ENCODE data around the gene TTLL8.

TTLL8 gene

DNA sequence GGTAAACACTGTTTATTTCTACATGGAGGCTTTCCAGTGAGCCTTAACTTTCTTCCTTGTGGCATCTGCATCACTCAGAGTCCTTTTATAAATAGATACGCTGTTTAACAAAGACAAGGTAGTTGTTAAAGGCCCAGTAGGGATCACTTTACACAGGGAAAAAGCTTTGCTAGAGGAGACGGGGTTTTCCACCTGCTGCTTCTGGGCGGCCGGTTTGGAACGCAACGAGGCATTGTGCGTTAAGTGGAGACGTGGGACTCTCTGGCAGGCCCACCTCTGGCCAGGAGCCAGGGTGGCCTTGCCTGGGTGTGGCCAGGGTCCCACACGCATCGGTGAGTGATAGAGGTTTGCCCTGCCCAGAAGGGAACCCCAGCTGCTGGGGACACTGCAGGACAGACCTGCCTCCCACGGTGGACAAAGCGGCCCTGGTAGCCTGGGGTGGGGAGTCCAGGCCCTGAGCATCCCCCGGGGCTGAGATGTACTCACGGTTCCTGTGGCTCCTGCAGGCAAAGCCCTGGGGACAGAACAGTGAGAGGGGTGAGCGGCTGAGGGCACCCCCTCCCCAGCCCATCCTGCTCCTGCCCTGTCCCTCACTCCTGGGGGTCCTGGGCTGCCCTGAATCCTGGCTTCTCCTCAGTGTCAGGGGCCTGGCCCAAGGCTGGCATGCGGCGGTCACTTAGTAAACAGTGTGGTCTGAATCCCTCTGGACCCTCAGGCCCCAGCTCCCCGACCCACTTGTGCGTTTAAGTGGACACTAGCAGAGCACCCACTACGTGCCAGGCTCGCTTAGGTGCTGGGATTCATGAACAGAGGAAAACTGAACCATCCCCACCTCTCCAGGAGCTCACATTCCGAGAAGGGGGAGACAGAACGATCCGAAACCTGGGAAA, 49.7 kb downstream of the TTLL8 start:
- no peak overlapping the region for H3K4me3 ChIP-seq (ENCODE audit: low read length in 2 of 2)
- no peak overlapping the region for H3K27ac ChIP-seq (ENCODE audit: low read length)
- no peaks in the 10 kb centered on the region for H3K9me3 ChIP-seq (ENCODE audit: control insufficient read depth in 2 of 2, low read length in 2 of 2)
- no peak overlapping the region for H3K9ac ChIP-seq (ENCODE audit: low read length in 2 of 2)
- H3K36me3 ChIP-seq (ENCODE audit: control insufficient read depth in 2 of 2, insufficient read depth in 2 of 2, low read length in 2 of 2) = no peaks in the 10 kb centered on the region
- H3K4me1 ChIP-seq (ENCODE audit: control insufficient read depth, insufficient read depth, low read length) = peaks cover 2% of the 10 kb centered on the region
- H3K27me3 ChIP-seq (ENCODE audit: control insufficient read depth in 1 of 2, insufficient read depth in 2 of 2, low read length in 2 of 2) = peaks cover 22 to 35% of the 10 kb centered on the region in 2 donors

DNA sequence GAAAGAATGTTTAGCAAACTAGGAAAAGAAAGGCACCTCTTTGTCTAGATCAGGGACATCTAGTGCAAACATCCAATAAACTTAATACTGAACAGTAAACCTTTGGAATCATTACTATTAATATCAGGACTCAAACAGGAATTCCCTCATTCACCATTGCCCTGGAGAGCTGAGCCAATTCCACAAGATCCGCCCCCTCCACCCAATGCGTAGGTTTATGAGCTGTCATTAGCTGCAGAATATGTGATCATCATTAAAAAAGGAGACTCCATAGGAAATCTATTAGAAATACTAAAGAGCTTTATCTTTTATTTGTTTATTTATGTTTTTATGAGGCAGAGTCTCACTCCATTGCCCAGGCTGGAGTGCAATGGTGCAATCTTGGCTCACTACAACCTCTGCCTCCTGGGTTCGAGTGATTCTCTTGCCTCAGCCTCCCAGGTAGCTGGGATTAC, 51.0 kb downstream of the TTLL8 start:
- H3K4me1 ChIP-seq (ENCODE audit: control insufficient read depth, insufficient read depth, low read length) = peaks cover 2% of the 10 kb centered on the region
- H3K4me3 ChIP-seq (ENCODE audit: low read length in 2 of 2) = no peak overlapping the region
- H3K36me3 ChIP-seq (ENCODE audit: control insufficient read depth in 2 of 2, insufficient read depth in 2 of 2, low read length in 2 of 2) = no peaks in the 10 kb centered on the region
- peaks cover 14 to 23% of the 10 kb centered on the region in 2 donors for H3K27me3 ChIP-seq (ENCODE audit: control insufficient read depth in 1 of 2, insufficient read depth in 2 of 2, low read length in 2 of 2)
- no peaks in the 10 kb centered on the region for H3K9me3 ChIP-seq (ENCODE audit: control insufficient read depth in 2 of 2, low read length in 2 of 2)
- no peak overlapping the region for H3K9ac ChIP-seq (ENCODE audit: low read length in 2 of 2)
- H3K27ac ChIP-seq (ENCODE audit: low read length) = no peak overlapping the region

DNA sequence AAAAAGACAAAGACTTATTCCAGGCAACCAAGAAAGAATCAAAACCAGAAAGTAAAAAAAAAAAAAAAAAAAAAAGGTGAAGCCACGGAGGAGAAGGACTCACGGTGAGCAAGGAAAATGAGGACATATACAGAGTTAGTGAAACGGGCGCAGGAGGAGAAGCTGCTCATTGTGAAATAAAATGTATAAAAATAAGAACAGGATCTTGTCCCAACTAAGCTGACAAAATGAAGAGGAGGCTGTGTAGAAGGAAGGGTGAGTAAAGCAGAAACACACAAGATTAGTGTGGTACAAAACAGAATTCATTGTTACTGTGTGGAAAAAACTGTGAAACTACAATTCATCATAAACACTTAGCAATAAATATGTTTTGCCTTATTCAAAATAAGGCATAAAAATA, 53.2 kb downstream of the TTLL8 start:
- peaks cover 14 to 15% of the 10 kb centered on the region in 2 donors for H3K27me3 ChIP-seq (ENCODE audit: control insufficient read depth in 1 of 2, insufficient read depth in 2 of 2, low read length in 2 of 2)
- H3K9ac ChIP-seq (ENCODE audit: low read length in 2 of 2) = no peak overlapping the region
- no peaks in the 10 kb centered on the region for H3K4me1 ChIP-seq (ENCODE audit: control insufficient read depth, insufficient read depth, low read length)
- H3K4me3 ChIP-seq (ENCODE audit: low read length in 2 of 2) = no peak overlapping the region
- no peaks in the 10 kb centered on the region for H3K36me3 ChIP-seq (ENCODE audit: control insufficient read depth in 2 of 2, insufficient read depth in 2 of 2, low read length in 2 of 2)
- H3K9me3 ChIP-seq (ENCODE audit: control insufficient read depth in 2 of 2, low read length in 2 of 2) = no peaks in the 10 kb centered on the region
- no peak overlapping the region for H3K27ac ChIP-seq (ENCODE audit: low read length)

DNA sequence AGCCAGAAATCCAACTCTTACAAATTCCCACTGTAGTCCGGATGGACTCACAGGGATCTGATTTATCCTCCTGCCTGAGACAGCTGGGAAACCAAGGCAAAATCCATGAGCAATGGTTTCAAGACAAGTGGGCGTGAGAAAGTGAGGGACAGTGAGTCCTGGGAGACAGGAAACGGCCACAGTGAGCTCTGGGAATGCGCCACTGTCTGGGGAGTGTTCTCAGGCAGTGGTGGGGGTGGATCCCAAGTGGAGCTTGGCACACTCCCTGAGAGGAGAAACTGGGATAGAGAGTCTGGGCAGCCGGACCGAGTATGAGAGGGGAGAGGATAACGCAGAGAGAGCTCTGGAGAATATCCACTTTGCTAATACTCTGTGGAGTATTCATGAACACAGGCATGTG, 55.3 kb downstream of the TTLL8 start:
- Histone ChIP-seq H3K27ac (ENCODE audit: low read length) (no peak overlapping the region), H3K9ac (ENCODE audit: low read length in 2 of 2) (no peak overlapping the region), H3K4me1 (ENCODE audit: control insufficient read depth, insufficient read depth, low read length) (peaks cover 2% of the 10 kb centered on the region), H3K9me3 (ENCODE audit: control insufficient read depth in 2 of 2, low read length in 2 of 2) (no peaks in the 10 kb centered on the region), H3K4me3 (ENCODE audit: low read length in 2 of 2) (no peak overlapping the region), H3K27me3 (ENCODE audit: control insufficient read depth in 1 of 2, insufficient read depth in 2 of 2, low read length in 2 of 2) (peaks cover 21 to 23% of the 10 kb centered on the region in 2 donors), H3K36me3 (ENCODE audit: control insufficient read depth in 2 of 2, insufficient read depth in 2 of 2, low read length in 2 of 2) (no peaks in the 10 kb centered on the region)

GRCh38 chr22:50001388-50002231, 56.5 kb downstream of the TTLL8 start:
- H3K27me3 ChIP-seq (ENCODE audit: control insufficient read depth in 1 of 2, insufficient read depth in 2 of 2, low read length in 2 of 2) = peaks cover 21 to 23% of the 10 kb centered on the region in 2 donors
- no peak overlapping the region for H3K9ac ChIP-seq (ENCODE audit: low read length in 2 of 2)
- no peaks in the 10 kb centered on the region for H3K9me3 ChIP-seq (ENCODE audit: control insufficient read depth in 2 of 2, low read length in 2 of 2)
- no peak overlapping the region for H3K27ac ChIP-seq (ENCODE audit: low read length)
- H3K4me3 ChIP-seq (ENCODE audit: low read length in 2 of 2) = no peak overlapping the region
- H3K36me3 ChIP-seq (ENCODE audit: control insufficient read depth in 2 of 2, insufficient read depth in 2 of 2, low read length in 2 of 2) = no peaks in the 10 kb centered on the region
- peaks cover 2% of the 10 kb centered on the region for H3K4me1 ChIP-seq (ENCODE audit: control insufficient read depth, insufficient read depth, low read length)

DNA sequence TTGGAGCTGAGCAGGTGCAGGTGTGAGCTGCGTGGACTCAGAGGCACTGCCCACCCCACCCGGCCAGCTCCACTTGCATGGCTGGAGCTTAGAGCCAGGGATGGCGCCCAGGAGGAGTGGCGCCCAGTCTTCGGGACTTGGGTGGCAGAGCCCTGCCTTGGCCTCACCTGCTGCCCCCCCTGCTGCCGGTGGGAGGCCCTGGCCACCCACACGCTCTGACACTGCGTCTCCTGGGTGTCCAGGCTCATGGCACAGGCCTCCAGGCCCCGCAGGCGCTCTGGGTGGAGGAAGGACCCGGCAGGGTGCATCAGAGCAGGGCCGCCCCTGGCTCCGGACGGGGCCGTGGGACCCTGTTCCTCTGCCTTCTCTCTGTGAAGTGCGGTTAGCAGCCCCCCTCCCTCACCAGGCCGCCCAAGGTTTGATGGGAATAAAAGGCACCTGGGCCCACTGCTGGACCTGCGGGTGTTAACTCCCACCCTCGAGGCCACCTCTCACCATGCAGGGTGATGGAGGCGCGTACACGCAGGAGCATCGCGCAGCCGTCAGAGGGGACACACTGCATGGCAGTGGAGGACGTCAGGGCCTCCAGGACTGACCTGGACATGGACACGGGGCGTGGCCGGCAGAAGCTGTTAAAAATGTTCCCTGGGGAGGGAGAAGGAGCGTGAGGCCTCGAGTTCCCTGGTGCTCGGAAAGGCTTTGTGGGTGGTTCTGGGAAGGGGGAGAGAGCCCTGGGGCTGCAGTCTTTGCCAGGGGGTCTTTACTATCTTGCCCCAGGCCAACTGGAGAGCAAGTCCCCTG, 57.3 kb downstream of the TTLL8 start:
- peaks cover 19 to 23% of the 10 kb centered on the region in 2 donors for H3K27me3 ChIP-seq (ENCODE audit: control insufficient read depth in 1 of 2, insufficient read depth in 2 of 2, low read length in 2 of 2)
- H3K36me3 ChIP-seq (ENCODE audit: control insufficient read depth in 2 of 2, insufficient read depth in 2 of 2, low read length in 2 of 2) = no peaks in the 10 kb centered on the region
- no peak overlapping the region for H3K9ac ChIP-seq (ENCODE audit: low read length in 2 of 2)
- H3K4me1 ChIP-seq (ENCODE audit: control insufficient read depth, insufficient read depth, low read length) = peaks cover 2% of the 10 kb centered on the region
- no peak overlapping the region for H3K4me3 ChIP-seq (ENCODE audit: low read length in 2 of 2)
- H3K9me3 ChIP-seq (ENCODE audit: control insufficient read depth in 2 of 2, low read length in 2 of 2) = no peaks in the 10 kb centered on the region
- no peak overlapping the region for H3K27ac ChIP-seq (ENCODE audit: low read length)

DNA sequence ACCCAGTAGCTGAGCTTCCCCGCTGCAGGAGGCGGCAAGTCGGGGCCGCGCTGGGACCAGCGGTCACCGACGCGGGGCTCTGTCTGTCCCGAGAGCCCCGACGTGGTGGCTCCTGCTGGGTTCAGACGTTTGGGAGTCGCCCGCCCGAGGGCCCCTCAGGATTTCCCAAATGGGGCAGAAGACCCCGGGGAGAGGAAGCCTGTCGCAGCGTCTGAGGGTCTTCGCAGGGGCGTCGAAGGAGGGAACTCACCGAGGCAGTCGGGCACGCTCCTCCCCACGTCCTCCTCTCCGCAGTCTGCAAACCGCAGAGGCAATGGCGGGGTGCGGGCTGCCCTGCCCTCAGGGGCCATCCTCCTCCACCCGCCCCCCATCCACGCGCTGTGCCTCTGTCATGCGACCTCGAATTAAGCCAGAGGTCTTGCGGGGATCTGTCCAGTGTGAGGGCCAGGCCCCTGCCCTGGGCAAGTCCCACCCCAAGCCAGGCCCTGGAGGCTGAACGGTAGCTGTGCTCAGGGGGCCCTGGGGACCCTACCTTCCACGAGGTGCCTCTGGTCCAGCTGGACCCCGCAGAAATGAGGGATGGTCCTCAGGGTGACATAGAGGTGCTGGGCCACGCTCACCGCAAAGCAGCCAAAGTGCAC, 58.0 kb downstream of the TTLL8 start:
- Histone ChIP-seq H3K36me3 (ENCODE audit: control insufficient read depth in 2 of 2, insufficient read depth in 2 of 2, low read length in 2 of 2) (no peaks in the 10 kb centered on the region), H3K27ac (ENCODE audit: low read length) (no peak overlapping the region), H3K27me3 (ENCODE audit: control insufficient read depth in 1 of 2, insufficient read depth in 2 of 2, low read length in 2 of 2) (peaks cover 19 to 23% of the 10 kb centered on the region in 2 donors), H3K4me1 (ENCODE audit: control insufficient read depth, insufficient read depth, low read length) (peaks cover 2% of the 10 kb centered on the region), H3K9ac (ENCODE audit: low read length in 2 of 2) (no peak overlapping the region), H3K9me3 (ENCODE audit: control insufficient read depth in 2 of 2, low read length in 2 of 2) (no peaks in the 10 kb centered on the region), H3K4me3 (ENCODE audit: low read length in 2 of 2) (no peak overlapping the region)

DNA sequence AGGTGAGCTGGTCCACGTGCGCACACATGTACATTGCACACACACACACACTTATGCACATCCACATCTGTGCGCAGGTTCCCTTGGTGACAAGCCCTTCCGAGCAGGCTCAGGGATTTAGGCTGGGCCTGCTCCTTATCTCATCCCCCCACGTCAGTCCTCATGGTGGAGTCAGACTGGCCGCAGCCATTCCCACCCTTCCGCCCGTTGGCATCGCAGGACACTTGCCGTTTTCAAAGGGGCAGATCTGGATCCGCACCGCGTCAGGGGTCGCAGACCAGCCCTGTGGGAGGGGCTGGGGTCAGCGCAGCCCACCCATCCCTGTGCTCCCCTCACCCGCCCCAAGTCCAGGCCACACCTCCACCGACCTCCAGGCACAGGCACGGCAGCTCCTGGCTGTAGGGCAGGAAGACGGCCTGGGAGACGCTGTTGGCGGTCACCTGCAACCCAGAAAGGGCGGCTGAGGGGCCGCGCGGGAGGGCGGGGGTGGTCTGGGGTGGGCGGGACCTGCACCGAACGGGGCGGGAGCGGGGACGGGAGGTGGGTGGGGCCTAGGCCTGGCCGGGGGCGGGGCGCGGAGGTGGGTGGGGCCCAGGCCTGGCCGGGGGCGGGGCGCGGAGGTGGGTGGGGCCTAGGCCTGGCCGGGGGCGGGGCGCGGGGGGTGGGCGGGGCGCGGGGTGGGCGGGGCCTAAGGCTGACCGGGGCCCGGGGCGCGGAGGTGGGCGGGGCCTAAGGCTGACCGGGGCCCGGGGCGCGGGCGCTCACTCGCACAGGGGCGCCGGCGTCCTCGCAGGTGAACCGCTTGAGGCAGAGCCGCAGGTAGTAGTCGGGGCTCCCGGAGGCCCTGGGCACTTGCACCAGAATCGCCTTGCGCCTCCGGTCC, 58.8 kb downstream of the TTLL8 start:
- Histone ChIP-seq H3K27me3 (ENCODE audit: control insufficient read depth in 1 of 2, insufficient read depth in 2 of 2, low read length in 2 of 2) (peaks cover 19 to 23% of the 10 kb centered on the region in 2 donors), H3K9me3 (ENCODE audit: control insufficient read depth in 2 of 2, low read length in 2 of 2) (no peaks in the 10 kb centered on the region), H3K9ac (ENCODE audit: low read length in 2 of 2) (no peak overlapping the region), H3K36me3 (ENCODE audit: control insufficient read depth in 2 of 2, insufficient read depth in 2 of 2, low read length in 2 of 2) (no peaks in the 10 kb centered on the region), H3K27ac (ENCODE audit: low read length) (no peak overlapping the region), H3K4me1 (ENCODE audit: control insufficient read depth, insufficient read depth, low read length) (peaks cover 2% of the 10 kb centered on the region), H3K4me3 (ENCODE audit: low read length in 2 of 2) (no peak overlapping the region)

DNA sequence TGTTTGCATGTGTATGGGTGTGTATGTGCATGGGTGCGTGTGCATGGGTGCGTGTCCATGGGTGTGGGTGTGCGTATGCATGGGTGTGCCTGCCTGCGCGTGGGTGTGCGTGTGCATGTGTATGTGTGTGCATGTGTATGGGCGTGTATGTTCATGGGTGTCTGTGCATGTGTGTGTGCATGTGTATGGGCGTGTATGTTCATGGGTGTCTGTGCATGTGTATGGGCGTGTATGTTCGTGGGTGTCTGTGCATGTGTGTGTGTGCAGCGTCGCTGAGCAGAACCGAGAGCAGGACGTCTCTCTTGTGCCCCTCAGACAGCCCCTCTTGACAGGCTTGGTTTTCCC, 59.4 kb downstream of the TTLL8 start:
- H3K9me3 ChIP-seq (ENCODE audit: control insufficient read depth in 2 of 2, low read length in 2 of 2) = no peaks in the 10 kb centered on the region
- H3K36me3 ChIP-seq (ENCODE audit: control insufficient read depth in 2 of 2, insufficient read depth in 2 of 2, low read length in 2 of 2) = no peaks in the 10 kb centered on the region
- peaks cover 2% of the 10 kb centered on the region for H3K4me1 ChIP-seq (ENCODE audit: control insufficient read depth, insufficient read depth, low read length)
- H3K27ac ChIP-seq (ENCODE audit: low read length) = no peak overlapping the region
- H3K9ac ChIP-seq (ENCODE audit: low read length in 2 of 2) = no peak overlapping the region
- H3K27me3 ChIP-seq (ENCODE audit: control insufficient read depth in 1 of 2, insufficient read depth in 2 of 2, low read length in 2 of 2) = peaks cover 19 to 23% of the 10 kb centered on the region in 2 donors
- H3K4me3 ChIP-seq (ENCODE audit: low read length in 2 of 2) = no peak overlapping the region

All from stomach smooth muscle (tissue), 2 donors.